H1 (cell line): ENCODE data around the gene GPT2. TPM values are rescaled to one million over a fixed set of nuclear protein-coding genes. Genes with fewer than 3 reads are reported as not detected.

Experiments used
- CTCF ChIA-PET: fragments of 300-600 bp; sonication (Branson Sonifier 250); formaldehyde crosslinking; loops from one replicate; lab custom pipeline; 2021; ENCODE audit not compliant: partially characterized antibody; lab: Charles Lee
- POLR2A ChIA-PET: fragments of 300-600 bp; sonication (Branson Sonifier 250); formaldehyde crosslinking; loops from one replicate; lab custom pipeline; 2021; ENCODE audit warnings: inconsistent platforms; ENCODE audit not compliant: partially characterized antibody; lab: Charles Lee
- DNase-seq, 2 experiments: peaks; one replicate each; pipeline versions ENCODE4 v3.0.0 to v3.0.0-alpha.2; 2010 to 2022; ENCODE audit warnings: low spot score in 2 of 2, low read depth in 1 of 2, mixed read lengths in 1 of 2
- FAIRE-seq: peaks from 2 replicates; lab custom pipeline; 2011; peaks lifted over from hg19 to GRCh38; lab: Jason Lieb, UNC
- H2AFZ ChIP-seq: 2 replicates; pipeline ENCODE4 v1.8.1; 2012; ENCODE audit warnings: low read length, inconsistent platforms
- H2AK5ac ChIP-seq: 2 replicates; pipeline ENCODE4 v1.6.1; 2013; ENCODE audit warnings: low read depth, low read length
- H2BK120ac ChIP-seq: replicated peaks from 2 replicates; pipeline ENCODE3; 2013; ENCODE audit warnings: low read depth, low read length, inconsistent platforms
- H2BK12ac ChIP-seq: 2 replicates; pipeline ENCODE4 v1.6.1; 2013; ENCODE audit warnings: low read depth, low read length
- H2BK15ac ChIP-seq: 2 replicates; pipeline ENCODE4 v1.6.1; 2013; ENCODE audit warnings: low read length
- H2BK20ac ChIP-seq: 2 replicates; pipeline ENCODE4 v1.6.1; 2013; ENCODE audit warnings: low read length
- H2BK5ac ChIP-seq: 2 replicates; pipeline ENCODE4 v1.6.1; 2013; ENCODE audit warnings: low read depth, low read length
- H3K14ac ChIP-seq: 2 replicates; pipeline ENCODE4 v1.6.1; 2013; ENCODE audit warnings: inconsistent platforms; ENCODE audit not compliant: insufficient read length
- H3K18ac ChIP-seq: 2 replicates; pipeline ENCODE4 v1.6.1; 2013; ENCODE audit warnings: low read length; ENCODE audit errors: extremely low read depth
- H3K23ac ChIP-seq: 2 replicates; pipeline ENCODE4 v1.6.1; 2013; ENCODE audit warnings: inconsistent platforms; ENCODE audit not compliant: insufficient read length
- H3K23me2 ChIP-seq: 2 replicates; pipeline ENCODE4 v1.6.1; 2013; ENCODE audit warnings: low read depth, low read length
- H3K27ac ChIP-seq: 2 replicates; pipeline ENCODE4 v1.6.1; 2011; ENCODE audit warnings: low read depth, low read length, inconsistent platforms
- H3K27me3 ChIP-seq, 4 experiments: replicated peaks in 1 of 4; 1 replicate in 1 of 4; 2 replicates in 3 of 4; pipeline versions ENCODE4 v1.6.1 to v1.8.1; 2011 to 2013; ENCODE audit warnings: low read length in 3 of 4, mild to moderate bottlenecking in 3 of 4, inconsistent platforms in 2 of 4, mixed read lengths in 2 of 4, moderate library complexity in 1 of 4; ENCODE audit not compliant: control insufficient read depth in 3 of 4, insufficient read depth in 3 of 4; ENCODE audit errors: extremely low read depth in 1 of 4
- H3K36me3 ChIP-seq, 4 experiments: 2 replicates each; pipeline versions ENCODE4 v1.6.1 to v1.8.1; 2011 to 2013; ENCODE audit warnings: mild to moderate bottlenecking in 4 of 4, low read length in 3 of 4, moderate library complexity in 2 of 4, control low read depth in 1 of 4, inconsistent platforms in 1 of 4; ENCODE audit not compliant: insufficient read depth in 4 of 4, control insufficient read depth in 2 of 4
- H3K4ac ChIP-seq: replicated peaks from 2 replicates; pipeline ENCODE3; 2013; ENCODE audit warnings: low read length, low read depth, mixed read lengths, inconsistent platforms; ENCODE audit not compliant: insufficient read length
- H3K4me1 ChIP-seq, 4 experiments: replicated peaks in 1 of 4; 1 replicate in 1 of 4; 2 replicates in 3 of 4; pipeline versions ENCODE4 v1.6.1 to v1.8.1; 2011 to 2013; ENCODE audit warnings: low read length in 3 of 4, inconsistent platforms in 2 of 4, mixed read lengths in 1 of 4; ENCODE audit not compliant: insufficient read depth in 4 of 4, control insufficient read depth in 3 of 4
- H3K4me2 ChIP-seq, 2 experiments: 2 replicates each; pipeline versions ENCODE4 v1.6.1 to v1.8.1; 2011 to 2013; ENCODE audit warnings: low read depth in 2 of 2, low read length in 2 of 2, control low read depth in 1 of 2, inconsistent platforms in 1 of 2, mild to moderate bottlenecking in 1 of 2; ENCODE audit not compliant: insufficient read depth in 1 of 2
- H3K4me3 ChIP-seq, 4 experiments: fragments of 200-600, 300-600 bp in 1 of 4; sonication (generic), shearing (Covaris generic), sonication (Bioruptor Twin) in 1 of 4; 2 replicates each; pipeline versions ENCODE4 v1.5.1 to v1.8.1; 2011 to 2016; ENCODE audit warnings: low read length in 4 of 4, low read depth in 3 of 4, control low read depth in 2 of 4, inconsistent platforms in 2 of 4, mild to moderate bottlenecking in 2 of 4, mixed read lengths in 1 of 4, moderate library complexity in 1 of 4; ENCODE audit not compliant: insufficient read depth in 2 of 4; ENCODE audit errors: extremely low read depth in 1 of 4
- H3K56ac ChIP-seq: replicated peaks from 2 replicates; pipeline ENCODE3; 2013; ENCODE audit warnings: low read depth, mild to moderate bottlenecking, mixed read lengths, low read length, inconsistent platforms; ENCODE audit not compliant: insufficient read length
- H3K79me1 ChIP-seq: 2 replicates; pipeline ENCODE4 v1.6.1; 2013; ENCODE audit warnings: low read depth, low read length, control low read depth
- H3K79me2 ChIP-seq, 2 experiments: 2 replicates each; pipeline versions ENCODE4 v1.6.1 to v1.8.1; 2012 to 2013; ENCODE audit warnings: low read length in 2 of 2, mild to moderate bottlenecking in 2 of 2, inconsistent platforms in 1 of 2; ENCODE audit not compliant: insufficient read depth in 2 of 2, control insufficient read depth in 1 of 2
- H3K9ac ChIP-seq, 4 experiments: replicated peaks in 1 of 4; 1 replicate in 1 of 4; 2 replicates in 3 of 4; pipeline versions ENCODE4 v1.6.1 to v1.8.1; 2011 to 2013; ENCODE audit warnings: low read depth in 3 of 4, low read length in 3 of 4, control low read depth in 2 of 4, mild to moderate bottlenecking in 2 of 4, moderate library complexity in 2 of 4, inconsistent platforms in 1 of 4; ENCODE audit errors: extremely low read depth in 1 of 4
- H3K9me3 ChIP-seq, 2 experiments: 2 replicates each; pipeline versions ENCODE4 v1.6.1 to v1.8.1; 2012 to 2013; ENCODE audit warnings: mild to moderate bottlenecking in 2 of 2, moderate library complexity in 2 of 2, control low read depth in 1 of 2, inconsistent platforms in 1 of 2, low read depth in 1 of 2, low read length in 1 of 2, mixed read lengths in 1 of 2; ENCODE audit not compliant: insufficient read depth in 2 of 2
- H4K20me1 ChIP-seq, 2 experiments: replicated peaks in 1 of 2; 2 replicates each; pipeline versions ENCODE3 to v1.8.1; 2011 to 2013; ENCODE audit warnings: inconsistent platforms in 2 of 2, low read length in 2 of 2, mild to moderate bottlenecking in 1 of 2; ENCODE audit not compliant: insufficient read depth in 2 of 2, control insufficient read depth in 1 of 2
- H4K5ac ChIP-seq: 2 replicates; pipeline ENCODE4 v1.6.1; 2013; ENCODE audit warnings: low read length, low read depth, mixed read lengths, inconsistent platforms; ENCODE audit not compliant: insufficient read length
- H4K8ac ChIP-seq: 2 replicates; pipeline ENCODE4 v1.8.0; 2013; ENCODE audit warnings: mild to moderate bottlenecking, moderate library complexity, low read length, inconsistent platforms; ENCODE audit not compliant: insufficient read depth; ENCODE audit errors: extremely low read depth
- H4K91ac ChIP-seq: replicated peaks from 2 replicates; pipeline ENCODE3; 2013; ENCODE audit warnings: low read length, mixed read lengths, inconsistent platforms; ENCODE audit not compliant: insufficient read length
- ASH2L ChIP-seq: fragments of 200-600, 300-600 bp; sonication (generic); IDR thresholded peaks from one replicate; pipeline ENCODE4 v1.7.1; 2017; ENCODE audit warnings: low read length
- CBX5 ChIP-seq: fragments of 300-800, 300-1000 bp; sonication (generic); IDR thresholded peaks from 2 replicates; pipeline ENCODE4 v1.7.1; 2016; ENCODE audit warnings: antibody characterized with exemption, low read length, low read depth
- CBX8 ChIP-seq: fragments of 300-800, 300-1000 bp; sonication (generic); IDR thresholded peaks from 2 replicates; pipeline ENCODE4 v1.7.1; 2016; ENCODE audit warnings: low read depth, low read length, borderline replicate concordance
- SIRT6 ChIP-seq: IDR thresholded peaks from one replicate; pipeline ENCODE4 v1.7.1; 2012; ENCODE audit warnings: low read length, inconsistent platforms
- WGBS, 2 experiments: shearing (Covaris generic) in 1 of 2; methylation state at CpG; one replicate each; pipeline versions ENCODE4 v1.1.6 to v1.1.7; 2013 to 2015; ENCODE audit warnings: low lambda C conversion rate in 2 of 2, mixed read lengths in 2 of 2, inconsistent platforms in 1 of 2, low coverage in 1 of 2, missing lambda C conversion rate in 1 of 2; ENCODE audit not compliant: insufficient replicate concordance in 2 of 2, insufficient coverage in 1 of 2, insufficient read length in 1 of 2; ENCODE audit errors: extremely low coverage in 1 of 2, missing lambda C conversion rate in 1 of 2; 5-methylcytosine and 5-hydroxymethylcytosine counted together
- polyA plus RNA-seq, 7 experiments: library from polyadenylated mRNA; depleted of rRNA in 3 of 7; stranded (reverse) in 5 of 7; unstranded in 2 of 7; fragments of >200 nt in 5 of 7; fragments of 200-250 nt in 2 of 7; gene quantifications; 1 replicate in 5 of 7; 2 replicates in 1 of 7; 4 replicates in 1 of 7; pipeline versions ENCODE4 v1.2.1 to v1.2.3, GENCODE V29; 2011 to 2013; ENCODE audit warnings: missing spikeins in 2 of 7, mixed read lengths in 2 of 7
- total RNA-seq: library from RNA; stranded (reverse); fragmentation: NEBNext Ultra II Directional; extraction: Animal tissue kit (Norgen Biotek cat#: 25700); gene quantifications from 2 replicates; pipeline ENCODE4 v1.2.1, GENCODE V29; 2021

The GPT2 gene
- total and polyA plus RNA-seq, 2 of the 8 experiments (the other 6 are each of a cell fraction or from before 2014, with no cell fraction given) = 71.6 to 94.1 TPM

DNA sequence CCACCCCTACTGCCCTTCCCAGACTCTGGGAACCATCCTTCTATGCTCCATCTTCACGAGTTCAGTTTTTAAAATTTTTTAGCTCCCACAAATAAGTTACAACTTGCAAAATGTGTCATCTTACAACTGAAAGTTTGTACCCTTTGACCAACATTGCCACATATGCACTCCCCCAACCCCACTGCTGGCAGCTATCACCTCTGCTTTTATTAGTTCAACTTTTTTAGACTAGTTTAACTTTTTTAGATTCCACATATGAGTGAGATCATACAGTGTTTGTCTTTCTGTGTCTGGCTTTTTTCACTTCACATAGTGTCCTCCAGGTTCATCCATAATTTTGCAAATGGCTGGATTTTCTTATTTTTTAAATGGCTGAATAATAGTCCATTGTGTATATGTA is 7.7 kb downstream of the GPT2 start:
- peaks cover 0 to 7% (median 1%) of the 10 kb centered on the region in 4 experiments; a peak in 2 of 7 replicates for H3K4me1 ChIP-seq
- peaks cover 29% of the 10 kb centered on the region for H3K79me1 ChIP-seq
- no peak overlapping the region for H4K91ac ChIP-seq
- no peak overlapping the region for H3K4me3 ChIP-seq
- H4K8ac ChIP-seq = no peak overlapping the region
- TF ChIP-seq ASH2L = no peak
- no peak for TF ChIP-seq CBX5
- TF ChIP-seq CBX8 = no peak
- no peak for TF ChIP-seq SIRT6
- TF ChIP-seq, all 59 proteins: peak for 0
- Histone ChIP-seq H3K56ac (no peak overlapping the region), H2BK5ac (no peak overlapping the region), H3K79me2 (peaks cover 14 to 96% of the 10 kb centered on the region in 2 experiments), H3K23ac (no peak overlapping the region), H3K4me2 (no peak overlapping the region), H3K36me3 (peaks cover 0 to 41% (median 7%) of the 10 kb centered on the region in 4 experiments; a peak in 6 of 8 replicates), H4K5ac (no peak overlapping the region), H3K27me3 (no peaks in the 10 kb centered on the region), H2BK12ac (no peak overlapping the region), H2AFZ (no peak overlapping the region), H2BK20ac (no peak overlapping the region), H2BK15ac (no peak overlapping the region), H4K20me1 (peaks cover 20 to 31% of the 10 kb centered on the region in 2 experiments), H3K18ac (no peak overlapping the region), H2BK120ac (no peak overlapping the region), H3K4ac (no peak overlapping the region), H3K23me2 (no peaks in the 10 kb centered on the region), H3K9me3 (no peaks in the 10 kb centered on the region), H3K27ac (no peak overlapping the region), H2AK5ac (no peak overlapping the region), H3K9ac (no peak overlapping the region), H3K14ac (no peak overlapping the region)
- DNase-seq (no peak), FAIRE-seq (no peak)
- WGBS, 2 experiments = 78% methylated on average over 1 of the region's 1 CpG; no CpG with 5 or more reads in 1 of the 2 experiments
- ChIA-PET POLR2A (interaction anchor here (0.6 to 13.8 kb wide), 8 partner anchors 10 to 66 kb away, joined by 3 to 580 read pairs (median 4); no protein-coding TSS in a partner anchor), CTCF (interaction anchor here (1.2 to 3.7 kb wide), 2 partner anchors 10 to 38 kb away, joined by 4 to 11 read pairs; no protein-coding TSS in a partner anchor)
